ENCODE data around the gene WIZ. TPM values are rescaled to one million over a fixed set of nuclear protein-coding genes. Genes with fewer than 3 reads are reported as not detected.

The WIZ gene
- total and polyA plus RNA-seq, 2 of the 8 experiments (the other 6 are each of a cell fraction or from before 2014, with no cell fraction given), result 12.5 to 33.2 TPM

- TF ChIP-seq SP4 (IDR thresholded peaks at IDR 0.05; ENCODE audit: low read length), result peak; percentile 54; the same call in 1 of the 2 replicates
- TF ChIP-seq BRCA1 (IDR thresholded peaks at IDR 0.05; ENCODE audit: low read depth, low read length), result no peak
- TF ChIP-seq CBX5 (IDR thresholded peaks at IDR 0.05; ENCODE audit: low read depth, low read length), result no peak
- peak; percentile 82 for TF ChIP-seq MAX (IDR thresholded peaks at IDR 0.05)
- TF ChIP-seq SIX5 (IDR thresholded peaks at IDR 0.05; ENCODE audit: low read depth, low read length), result no peak
- TF ChIP-seq GTF2F1 (IDR thresholded peaks at IDR 0.05; ENCODE audit: borderline replicate concordance, low read depth, low read length), result no peak
- TF ChIP-seq EGR1 (IDR thresholded peaks at IDR 0.05; ENCODE audit: borderline replicate concordance, low read depth, low read length), result no peak; the same call in 1 of the 2 replicates
- TF ChIP-seq POU5F1 (IDR thresholded peaks at IDR 0.05; ENCODE audit: low read depth, low read length), result no peak
- TF ChIP-seq SP1 (IDR thresholded peaks at IDR 0.05; ENCODE audit: low read depth, low read length), result no peak
- TF ChIP-seq RNF2 (IDR thresholded peaks at IDR 0.05; ENCODE audit: borderline replicate concordance, low read depth, low read length, missing control alignments, poor library complexity, severe bottlenecking), result no peak
- TF ChIP-seq CBX8 (IDR thresholded peaks at IDR 0.05; ENCODE audit: borderline replicate concordance, low read depth, low read length), result no peak
- no peak for TF ChIP-seq SIRT6 (IDR thresholded peaks at IDR 0.05; ENCODE audit: low read length)
- no peak for TF ChIP-seq BACH1 (IDR thresholded peaks at IDR 0.05; ENCODE audit: low read length)
- 0 out of 2 replicates have a peak, but pooled peaks have one; percentile 14 for TF ChIP-seq TCF12 (IDR thresholded peaks at IDR 0.05; ENCODE audit: low read depth, low read length)
- no peak for TF ChIP-seq ZNF274 (IDR thresholded peaks at IDR 0.05; ENCODE audit: borderline replicate concordance, extremely low read depth, low read length)
- TF ChIP-seq EP300 (IDR thresholded peaks at IDR 0.05; ENCODE audit: borderline replicate concordance in 1 of 2, low read depth in 2 of 2, low read length in 2 of 2), result peak in 1 of 2 experiments; percentile 90; a peak in 2 of 3 replicates
- TF ChIP-seq RFX5 (IDR thresholded peaks at IDR 0.05; ENCODE audit: borderline replicate concordance, low read depth, low read length), result no peak
- no peak for TF ChIP-seq MAFK (IDR thresholded peaks at IDR 0.05; ENCODE audit: low read depth, low read length)
- no peak for TF ChIP-seq KDM1A (IDR thresholded peaks at IDR 0.05; ENCODE audit: borderline replicate concordance, low read length)
- TF ChIP-seq BCL11A (IDR thresholded peaks at IDR 0.05; ENCODE audit: low read depth in 2 of 2, low read length in 2 of 2), result no peak
- peak; percentile 83 to 95; a peak in 3 of 4 replicates for TF ChIP-seq SIN3A (conservative IDR thresholded peaks at IDR 0.05 in 1 of 2, IDR thresholded peaks at IDR 0.05 in 1 of 2; ENCODE audit: low read depth in 1 of 2, low read length in 2 of 2)
Measured at GRCh38 chr19:15432629-15433518, 16.9 kb downstream of the WIZ start (continued).

Data from H1 (cell line).